NCI-H1436 (cell line): ENCODE results near the gene PODN.

Experiments
- DNase-seq: peaks from one replicate; lab custom pipeline; 2025; lab: John Stamatoyannopoulos, UW

PODN gene

DNA sequence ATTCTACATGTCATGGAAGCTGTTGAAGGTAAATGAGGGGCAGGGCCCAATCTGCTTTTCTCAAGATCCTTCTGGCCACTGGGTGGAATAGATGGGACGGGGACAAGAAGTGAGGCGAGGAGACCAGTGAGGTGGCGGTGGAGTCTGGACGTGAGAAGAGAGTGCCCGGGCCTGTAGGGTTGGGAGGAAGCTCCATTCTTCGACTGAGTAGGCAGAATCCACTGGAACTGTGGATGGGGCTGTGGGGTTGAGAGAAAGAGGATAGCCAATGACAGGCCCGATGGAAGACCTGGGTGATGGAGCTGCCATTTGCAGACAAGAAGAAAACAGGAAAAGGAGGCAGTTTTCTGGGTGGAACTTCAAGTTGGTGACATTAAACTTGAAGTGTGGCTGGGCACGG lies 70.2 kb downstream of the PODN start:
- no peak for DNase-seq

- DNase-seq: no peak
These were observed 71.4 kb downstream of the PODN start for GRCh38 chr1:53133261-53134041.

- DNase-seq: no peak
These were observed 72.1 kb downstream of the PODN start for GRCh38 chr1:53134042-53134485.
